ELF-1 (cell line): ENCODE measurements around the gene PPP2R3A.
"Not testable (repeated sequence)": the region's sequence is repeated elsewhere in the genome, so short reads cannot be mapped to it uniquely, and the experiment has no call there.

Experiments
- DNase-seq: peaks from one replicate; pipeline ENCODE4 v3.0.0-alpha.2; 2016; ENCODE audit warnings: low read depth, low spot score

PPP2R3A gene

DNA sequence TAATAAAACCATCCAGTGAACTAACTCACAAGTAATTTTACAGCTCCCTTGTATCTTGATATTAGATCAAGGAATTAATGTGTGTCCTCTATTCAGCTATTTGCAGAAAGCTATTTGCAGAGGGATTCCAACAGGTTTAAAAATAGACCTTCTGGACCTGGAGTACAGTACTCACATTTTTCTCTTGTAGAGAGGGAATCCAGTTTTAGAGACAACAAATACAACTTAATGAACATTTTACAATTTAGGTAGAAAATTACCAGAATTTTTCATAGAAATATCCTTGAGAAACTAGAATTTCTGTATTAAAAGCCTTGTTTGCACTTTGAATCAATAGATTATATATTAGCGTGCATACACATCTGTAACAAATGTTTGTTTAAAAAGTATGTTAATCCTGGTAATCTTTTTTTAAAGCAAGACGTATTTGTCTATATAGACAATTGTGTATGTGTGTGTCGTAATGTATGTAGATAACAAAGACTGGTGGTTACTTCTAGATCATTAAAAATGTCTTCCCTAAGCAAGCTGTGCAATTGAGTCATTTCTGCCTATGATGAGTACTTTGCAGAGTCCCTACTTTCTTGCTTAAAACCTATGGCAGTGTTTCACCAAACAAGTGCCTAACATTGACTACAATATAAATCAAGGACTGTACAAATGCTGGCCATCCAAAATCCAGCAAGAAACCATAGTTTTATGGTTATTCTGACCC is 57.9 kb downstream of the PPP2R3A start:
- DNase-seq = no peak

GRCh38 chr3:136036306-136036705 is 70.8 kb downstream of the PPP2R3A start:
- peak; percentile 15 for DNase-seq

GRCh38 chr3:136038668-136039067 is 73.1 kb downstream of the PPP2R3A start:
- DNase-seq = no peak

DNA sequence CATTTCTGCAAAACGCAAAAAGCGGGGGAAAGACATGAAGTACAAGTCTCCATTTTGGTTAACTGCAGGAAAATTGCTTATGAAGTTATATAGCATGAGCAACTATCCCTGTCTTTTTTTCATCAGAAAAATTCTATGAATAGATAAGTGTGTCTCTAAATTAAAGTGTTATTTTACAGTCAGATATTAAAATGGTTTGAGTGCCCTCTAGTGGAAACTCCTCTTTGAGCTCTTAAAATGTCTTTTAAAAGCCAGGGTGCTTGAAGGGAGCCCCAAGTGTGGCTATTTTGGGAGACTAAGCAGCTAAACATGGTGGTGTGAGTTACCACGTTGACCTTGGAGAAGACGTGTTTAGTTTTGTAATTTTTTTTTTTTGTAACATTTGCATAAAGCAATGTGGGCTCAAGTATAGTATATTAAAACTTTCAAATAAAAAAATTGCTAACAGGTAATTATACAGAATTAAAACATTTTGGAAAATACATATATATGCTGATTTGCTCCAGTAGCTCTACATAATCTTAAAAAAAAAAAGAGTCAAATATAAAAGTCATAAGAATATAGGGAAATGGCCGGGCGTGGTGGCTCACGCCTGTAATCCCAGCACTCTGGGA is 77.2 kb downstream of the PPP2R3A start:
- DNase-seq = peak; percentile 7

- no peak for DNase-seq
These were observed 79.6 kb downstream of the PPP2R3A start for GRCh38 chr3:136044980-136045745.

DNA sequence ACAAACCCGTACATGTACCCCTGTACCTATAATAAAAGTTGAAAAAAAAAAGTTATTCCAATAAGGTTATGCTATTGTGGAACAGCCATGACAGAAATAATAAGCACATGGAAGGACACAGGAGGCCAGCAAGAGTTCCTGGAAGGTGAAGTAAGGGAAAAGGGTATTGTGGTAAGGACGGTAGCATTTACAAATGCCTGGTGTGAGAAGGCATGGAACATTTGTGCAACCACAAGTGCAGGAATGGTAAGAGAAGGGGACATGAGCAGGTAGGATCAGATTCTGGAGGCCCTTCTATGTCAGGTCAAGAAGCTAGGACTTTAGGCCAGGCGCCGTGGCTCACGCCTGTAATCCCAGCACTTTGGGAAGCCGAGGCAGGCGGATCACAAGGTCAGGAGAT is 82.5 kb downstream of the PPP2R3A start:
- no peak for DNase-seq

GRCh38 chr3:136050250-136050649 is 84.7 kb downstream of the PPP2R3A start:
- DNase-seq = no peak

- DNase-seq = no peak
These were observed 90.0 kb downstream of the PPP2R3A start for GRCh38 chr3:136055491-136055890.

DNA sequence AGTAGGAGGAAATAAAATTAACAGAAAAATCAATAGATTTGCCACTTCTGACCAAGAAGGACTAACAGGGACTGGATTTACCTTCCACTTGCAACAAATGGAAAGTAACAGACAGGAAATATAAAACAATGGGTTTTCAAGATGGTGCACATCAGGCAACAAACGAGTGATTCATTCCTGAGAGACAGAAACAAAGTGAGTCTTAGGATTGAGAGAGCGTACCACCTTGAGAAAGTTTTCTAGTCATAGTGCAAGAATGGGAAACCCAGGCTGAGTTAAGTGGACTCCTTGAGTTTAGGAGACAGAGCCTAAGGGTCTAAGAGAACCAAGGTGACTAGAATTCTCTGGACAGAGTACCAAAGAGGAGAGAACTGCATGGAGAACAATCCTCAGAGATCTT is 101.7 kb downstream of the PPP2R3A start:
- DNase-seq = no peak

DNA sequence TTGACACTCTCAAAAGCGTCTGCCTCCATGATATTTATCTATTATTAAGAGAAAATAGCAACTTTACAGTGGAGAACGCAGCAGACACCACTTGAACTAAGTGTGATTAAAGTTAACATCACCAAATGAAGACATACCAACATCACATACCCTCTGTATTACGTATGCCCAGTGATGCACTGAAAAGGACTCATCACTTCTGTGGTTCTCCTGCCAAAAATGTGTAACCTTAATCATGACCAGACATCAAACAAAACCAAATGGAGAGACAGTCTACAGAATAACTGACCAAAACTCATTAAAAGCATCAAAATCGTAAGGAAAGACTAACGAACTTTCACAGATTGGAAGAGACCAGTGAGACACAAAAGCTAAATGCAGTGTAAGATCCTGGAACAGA is 103.2 kb downstream of the PPP2R3A start:
- no peak for DNase-seq

DNA sequence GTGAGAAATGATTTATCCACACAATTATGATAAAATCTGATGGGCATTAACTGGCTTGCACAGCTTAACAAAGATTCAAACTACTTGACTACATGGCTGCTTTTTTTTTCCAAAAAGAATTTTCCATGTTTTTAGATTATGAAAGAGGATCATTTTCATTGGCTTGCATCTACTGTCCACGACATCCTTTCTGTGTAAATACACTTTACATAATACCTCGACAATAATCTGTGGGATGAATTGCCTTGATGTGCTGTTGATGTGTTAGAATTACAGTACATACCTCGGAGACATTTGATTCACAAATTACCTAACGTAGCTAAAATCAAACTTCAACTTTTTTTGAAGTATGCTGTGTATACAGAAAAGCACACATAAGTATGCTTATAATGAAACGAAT is 104.4 kb downstream of the PPP2R3A start:
- no peak for DNase-seq

DNA sequence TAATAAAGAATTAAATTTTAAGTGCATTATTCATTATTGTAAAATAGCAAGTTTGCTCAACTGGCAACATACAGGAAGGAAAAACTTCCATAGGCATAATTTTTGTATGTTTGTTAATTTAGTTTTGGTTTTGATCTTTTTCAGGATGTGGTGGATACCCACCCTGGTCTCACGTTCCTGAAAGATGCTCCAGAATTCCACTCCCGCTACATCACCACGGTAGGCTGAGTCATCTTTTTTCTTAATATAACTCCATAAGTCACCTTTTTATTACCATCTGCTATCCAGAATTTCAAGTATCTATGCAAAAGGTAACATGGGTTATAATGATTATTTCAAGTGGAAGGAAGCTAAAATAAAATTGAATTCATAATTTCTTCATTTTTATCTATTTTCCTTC is 104.8 kb downstream of the PPP2R3A start:
- DNase-seq = no peak

DNA sequence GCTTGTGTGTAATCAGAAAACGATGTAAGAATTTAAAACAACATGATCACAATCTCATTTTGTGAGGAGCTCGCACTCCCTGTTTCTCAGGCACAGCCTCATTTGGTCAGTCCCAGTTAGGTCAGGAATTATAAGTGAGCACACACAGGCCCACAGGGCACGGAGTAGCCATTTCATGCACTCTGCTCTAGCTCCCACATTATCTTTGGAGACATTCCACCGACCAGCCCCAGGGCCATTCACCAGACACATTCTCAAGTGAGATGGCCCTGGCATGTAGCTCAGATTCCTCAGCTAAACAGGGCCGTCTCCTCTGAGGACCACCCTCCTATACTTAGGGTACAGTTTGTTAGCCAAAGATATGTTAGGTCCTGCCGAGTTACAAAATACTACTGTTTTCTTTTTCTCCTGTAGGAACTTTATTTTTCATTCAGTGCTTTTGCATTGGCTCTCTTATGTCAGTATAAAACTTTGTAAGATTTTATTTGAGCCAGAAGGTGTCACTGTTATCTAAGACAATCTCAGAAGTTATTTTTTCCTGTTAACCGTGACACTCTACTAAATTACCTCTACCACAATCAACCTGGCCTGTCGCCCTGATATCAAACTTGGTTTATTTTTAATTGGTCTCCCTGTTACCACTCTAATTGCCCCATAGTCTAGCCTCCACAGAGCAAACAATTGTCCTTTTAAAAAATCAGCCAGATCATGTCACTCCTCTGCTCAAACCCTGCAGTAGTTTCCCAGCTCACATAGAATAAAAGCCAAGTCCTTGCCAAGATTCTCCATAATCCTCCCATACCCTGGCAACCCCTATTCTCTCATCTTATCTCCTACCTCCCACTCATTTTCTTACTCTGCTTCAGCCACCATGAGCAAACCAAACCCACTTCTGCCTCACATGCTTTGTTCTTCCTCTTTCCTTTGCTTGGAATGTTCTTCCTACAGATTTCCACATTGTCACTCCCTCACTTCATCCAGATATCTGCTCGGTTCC is 105.7 kb downstream of the PPP2R3A start:
- peak; percentile 94 for DNase-seq

- DNase-seq = no peak
These were observed 109.1 kb downstream of the PPP2R3A start for GRCh38 chr3:136074546-136075170.

GRCh38 chr3:136075218-136075808 is 109.8 kb downstream of the PPP2R3A start:
- DNase-seq = peak; percentile 25

DNA sequence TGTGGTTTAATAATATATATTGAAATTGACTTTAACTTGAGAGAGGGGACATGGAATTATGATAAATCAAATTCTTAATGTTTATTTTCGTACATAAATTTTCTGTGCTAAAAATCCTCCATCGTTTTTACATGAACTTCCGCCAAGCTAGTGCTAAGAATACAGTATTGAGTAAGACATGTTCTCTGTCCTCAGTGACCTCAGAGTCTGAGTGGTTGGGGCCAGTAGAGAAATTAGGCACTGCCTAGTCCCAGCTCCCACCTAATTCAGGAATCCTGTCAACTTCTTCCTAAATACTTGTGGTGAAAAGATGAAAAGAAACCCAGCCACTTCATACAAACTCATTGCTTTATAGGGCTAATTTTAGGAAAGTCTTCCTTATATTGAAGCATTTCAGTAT is 110.3 kb downstream of the PPP2R3A start:
- no peak for DNase-seq

GRCh38 chr3:136078421-136079364 is 113.2 kb downstream of the PPP2R3A start:
- no peak for DNase-seq

GRCh38 chr3:136083641-136084382 is 118.3 kb downstream of the PPP2R3A start:
- not testable (repeated sequence) for DNase-seq

- DNase-seq = not testable (repeated sequence)
These were observed 119.5 kb downstream of the PPP2R3A start for GRCh38 chr3:136085067-136085466.
